Cardiac muscle cell (in vitro differentiated cells and primary cell): Measurements from ENCODE around the gene ANKRD2. TPM values are rescaled to one million over a fixed set of nuclear protein-coding genes. Genes with fewer than 3 reads are reported as not detected.

ENCODE experiments used
- DNase-seq, 2 donors: peaks; one replicate each; pipeline versions ENCODE4 v3.0.0 to v3.0.0-alpha.2; 2010 to 2017; ENCODE audit warnings: low read depth in 1 of 2, low spot score in 1 of 2
- H3K27ac ChIP-seq: fragments of 200-600 bp; sonication (generic); 2 replicates; pipeline ENCODE4 v1.5.1; 2016
- H3K27me3 ChIP-seq: fragments of 200-600 bp; sonication (generic); 2 replicates; pipeline ENCODE4 v1.6.0; 2016; ENCODE audit warnings: control low read depth
- H3K36me3 ChIP-seq: fragments of 200-600 bp; sonication (generic); 2 replicates; pipeline ENCODE4 v1.5.1; 2016; ENCODE audit warnings: control low read depth
- H3K4me1 ChIP-seq: fragments of 200-600 bp; sonication (generic); 2 replicates; pipeline ENCODE4 v1.8.1; 2017; ENCODE audit warnings: low read depth, mild to moderate bottlenecking, mixed run types
- H3K4me3 ChIP-seq: fragments of 200-600 bp; sonication (generic); 2 replicates; pipeline ENCODE4 v1.5.1; 2016; ENCODE audit warnings: mild to moderate bottlenecking
- H3K9me3 ChIP-seq: fragments of 200-600 bp; sonication (generic); 2 replicates; pipeline ENCODE4 v1.5.1; 2017; ENCODE audit warnings: low read depth, mild to moderate bottlenecking, control low read depth
- CTCF ChIP-seq: IDR thresholded peaks from 2 replicates; pipeline ENCODE4 v1.5.1; 2012; ENCODE audit warnings: low read depth, mild to moderate bottlenecking, low read length
- polyA plus RNA-seq: library from polyadenylated mRNA; unstranded; fragments of >200 nt; fragmentation: Nextera tagmentation; extraction: Ambion mirVana; gene quantifications from 2 replicates; pipeline ENCODE4 v1.2.1, GENCODE V29; 2016
- total RNA-seq: library from RNA; depleted of rRNA; stranded (reverse); fragments of >200 nt; gene quantifications from 2 replicates; pipeline ENCODE4 v1.2.3, GENCODE V29; 2016

ANKRD2 gene
- total and polyA plus RNA-seq, 2 experiments from 2014 or later: not detected

GRCh38 chr10:97538411-97538810 lies 34.2 kb upstream of the ANKRD2 start:
- TF ChIP-seq CTCF: no peak
- Histone ChIP-seq H3K27me3 (no peaks in the 10 kb centered on the region), H3K4me1 (no peaks in the 10 kb centered on the region), H3K27ac (no peak overlapping the region), H3K4me3 (no peak overlapping the region), H3K9me3 (no peaks in the 10 kb centered on the region), H3K36me3 (no peaks in the 10 kb centered on the region)
- DNase-seq: peak in 1 of 2 donors; percentile 36

- TF ChIP-seq CTCF: no peak
These were observed 33.7 kb upstream of the ANKRD2 start for GRCh38 chr10:97538839-97539238.

GRCh38 chr10:97539523-97540200 lies 32.9 kb upstream of the ANKRD2 start:
- DNase-seq: peak in 1 of 2 donors; percentile 98
- Histone ChIP-seq H3K4me3 (no peak overlapping the region), H3K27ac (no peak overlapping the region), H3K36me3 (no peaks in the 10 kb centered on the region), H3K4me1 (peaks cover 3% of the 10 kb centered on the region), H3K9me3 (no peaks in the 10 kb centered on the region), H3K27me3 (no peaks in the 10 kb centered on the region)
- peak; percentile 62 for TF ChIP-seq CTCF

More at GRCh38 chr10:97538839-97539238, 33.7 kb upstream of the ANKRD2 start:
- DNase-seq: no peak
- H3K27me3 ChIP-seq: no peaks in the 10 kb centered on the region
- no peaks in the 10 kb centered on the region for H3K36me3 ChIP-seq
- H3K27ac ChIP-seq: no peak overlapping the region
- H3K9me3 ChIP-seq: no peaks in the 10 kb centered on the region
- no peak overlapping the region for H3K4me3 ChIP-seq
- no peaks in the 10 kb centered on the region for H3K4me1 ChIP-seq

- TF ChIP-seq CTCF: peak; percentile 22
- peak in 1 of 2 donors; percentile 64 for DNase-seq
- Histone ChIP-seq H3K27ac (no peak overlapping the region), H3K4me3 (no peak overlapping the region), H3K4me1 (peaks cover 3% of the 10 kb centered on the region), H3K9me3 (no peaks in the 10 kb centered on the region), H3K36me3 (no peaks in the 10 kb centered on the region), H3K27me3 (no peaks in the 10 kb centered on the region)
These were observed 31.7 kb upstream of the ANKRD2 start for GRCh38 chr10:97540669-97541500.

- Histone ChIP-seq H3K9me3 (no peaks in the 10 kb centered on the region), H3K4me3 (no peak overlapping the region), H3K27ac (no peak overlapping the region), H3K36me3 (no peaks in the 10 kb centered on the region), H3K27me3 (no peaks in the 10 kb centered on the region), H3K4me1 (peaks cover 3% of the 10 kb centered on the region)
- TF ChIP-seq CTCF: no peak
- peak in 1 of 2 donors; percentile 98 for DNase-seq
These were observed 30.2 kb upstream of the ANKRD2 start for GRCh38 chr10:97542169-97543024.
